Measurements from ENCODE around the gene FAM13A.
"Not testable (repeated sequence)": the region's sequence is repeated elsewhere in the genome, so short reads cannot be mapped to it uniquely, and the experiment has no call there.

The FAM13A gene

DNA sequence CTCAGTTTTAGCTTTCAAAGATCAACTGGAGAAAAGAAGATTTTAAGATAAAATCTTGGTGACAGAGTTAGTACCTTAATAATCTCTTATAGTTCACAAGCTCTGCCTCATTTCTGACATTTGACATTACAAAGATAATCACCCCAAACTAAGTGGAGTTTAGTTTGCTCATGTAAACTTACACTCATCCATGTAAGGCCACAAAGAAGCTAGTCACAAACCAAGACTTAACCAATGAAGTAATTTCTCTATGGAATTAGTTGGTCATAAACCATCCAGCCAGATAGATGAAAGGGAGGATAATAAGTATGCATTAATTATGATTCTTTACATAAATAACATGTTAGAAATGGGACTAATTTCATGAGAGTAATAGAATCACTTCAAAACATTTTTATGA, 159.2 kb downstream of the FAM13A start:
- Histone ChIP-seq H3K9ac (no peak overlapping the region), H3K4me1 (no peaks in the 10 kb centered on the region), H3K9me3 (ENCODE audit: control insufficient read depth, low read length) (no peaks in the 10 kb centered on the region), H3K4me3 (ENCODE audit: low read depth, low read length) (no peak overlapping the region), H3K27me3 (ENCODE audit: control insufficient read depth, insufficient read depth, low read length) (no peaks in the 10 kb centered on the region), H3K36me3 (ENCODE audit: control insufficient read depth, insufficient read depth, low read length) (no peaks in the 10 kb centered on the region), H3K79me2 (peaks cover 2% of the 10 kb centered on the region), H2AFZ (no peak overlapping the region), H3K4me2 (ENCODE audit: low read length) (no peak overlapping the region), H3K27ac (no peak overlapping the region)
- TF ChIP-seq, protein P1, sequence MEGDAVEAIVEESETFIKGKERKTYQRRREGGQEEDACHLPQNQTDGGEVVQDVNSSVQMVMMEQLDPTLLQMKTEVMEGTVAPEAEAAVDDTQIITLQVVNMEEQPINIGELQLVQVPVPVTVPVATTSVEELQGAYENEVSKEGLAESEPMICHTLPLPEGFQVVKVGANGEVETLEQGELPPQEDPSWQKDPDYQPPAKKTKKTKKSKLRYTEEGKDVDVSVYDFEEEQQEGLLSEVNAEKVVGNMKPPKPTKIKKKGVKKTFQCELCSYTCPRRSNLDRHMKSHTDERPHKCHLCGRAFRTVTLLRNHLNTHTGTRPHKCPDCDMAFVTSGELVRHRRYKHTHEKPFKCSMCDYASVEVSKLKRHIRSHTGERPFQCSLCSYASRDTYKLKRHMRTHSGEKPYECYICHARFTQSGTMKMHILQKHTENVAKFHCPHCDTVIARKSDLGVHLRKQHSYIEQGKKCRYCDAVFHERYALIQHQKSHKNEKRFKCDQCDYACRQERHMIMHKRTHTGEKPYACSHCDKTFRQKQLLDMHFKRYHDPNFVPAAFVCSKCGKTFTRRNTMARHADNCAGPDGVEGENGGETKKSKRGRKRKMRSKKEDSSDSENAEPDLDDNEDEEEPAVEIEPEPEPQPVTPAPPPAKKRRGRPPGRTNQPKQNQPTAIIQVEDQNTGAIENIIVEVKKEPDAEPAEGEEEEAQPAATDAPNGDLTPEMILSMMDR (IDR thresholded peaks at IDR 0.05) = no peak

DNA sequence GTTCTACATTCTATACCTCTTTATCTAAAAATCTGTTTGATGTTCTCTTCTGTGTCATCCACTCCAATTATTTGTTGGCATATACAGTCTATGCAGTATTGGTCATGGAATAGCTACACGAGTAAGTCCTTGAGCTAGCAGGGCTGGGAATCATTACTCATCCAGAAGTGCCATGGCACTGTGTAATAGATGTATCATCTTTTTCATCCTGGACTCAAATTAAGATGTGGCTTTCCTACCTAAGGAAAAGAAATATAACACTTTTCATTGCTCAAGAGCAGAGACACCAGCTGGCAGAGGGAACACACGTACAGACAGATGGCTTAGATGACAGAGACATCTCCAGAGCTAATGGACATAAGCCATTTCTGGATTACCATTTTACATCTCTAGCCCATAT, 159.8 kb downstream of the FAM13A start:
- H3K36me3 ChIP-seq (ENCODE audit: control insufficient read depth, insufficient read depth, low read length) = no peaks in the 10 kb centered on the region
- H3K27me3 ChIP-seq (ENCODE audit: control insufficient read depth, insufficient read depth, low read length) = no peaks in the 10 kb centered on the region
- H3K9me3 ChIP-seq (ENCODE audit: control insufficient read depth, low read length) = no peaks in the 10 kb centered on the region
- H2AFZ ChIP-seq = no peak overlapping the region
- TF ChIP-seq, protein P1 (IDR thresholded peaks at IDR 0.05) = no peak
- no peak overlapping the region for H3K4me2 ChIP-seq (ENCODE audit: low read length)
- H3K27ac ChIP-seq = no peak overlapping the region
- no peaks in the 10 kb centered on the region for H3K4me1 ChIP-seq
- no peak overlapping the region for H3K9ac ChIP-seq
- no peak overlapping the region for H3K4me3 ChIP-seq (ENCODE audit: low read depth, low read length)
- H3K79me2 ChIP-seq = peaks cover 2% of the 10 kb centered on the region

DNA sequence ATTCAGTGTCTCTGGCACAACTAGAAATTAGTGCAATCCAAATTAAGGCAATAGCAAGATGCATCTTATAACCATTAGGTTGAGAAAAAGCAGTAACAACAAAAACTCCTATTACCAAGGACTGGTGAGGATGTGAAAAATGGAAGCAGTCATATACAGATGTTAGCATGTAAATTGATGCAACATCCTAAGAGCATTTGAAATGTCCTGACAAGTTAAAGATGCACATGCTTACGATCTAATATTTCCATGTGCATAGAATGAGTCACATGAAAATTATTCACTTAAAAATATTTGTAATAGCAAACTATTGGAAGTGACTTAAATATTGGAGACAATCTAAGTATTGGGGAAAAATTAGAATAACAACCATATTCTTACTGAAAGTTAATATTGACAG, 163.0 kb downstream of the FAM13A start:
- H2AFZ ChIP-seq = no peak overlapping the region
- H3K9me3 ChIP-seq (ENCODE audit: control insufficient read depth, low read length) = no peaks in the 10 kb centered on the region
- no peaks in the 10 kb centered on the region for H3K36me3 ChIP-seq (ENCODE audit: control insufficient read depth, insufficient read depth, low read length)
- H3K9ac ChIP-seq = no peak overlapping the region
- H3K4me2 ChIP-seq (ENCODE audit: low read length) = no peak overlapping the region
- TF ChIP-seq, protein P1 (IDR thresholded peaks at IDR 0.05) = no peak
- no peaks in the 10 kb centered on the region for H3K79me2 ChIP-seq
- H3K4me3 ChIP-seq (ENCODE audit: low read depth, low read length) = no peak overlapping the region
- H3K27ac ChIP-seq = no peak overlapping the region
- H3K27me3 ChIP-seq (ENCODE audit: control insufficient read depth, insufficient read depth, low read length) = no peaks in the 10 kb centered on the region
- peaks cover 3% of the 10 kb centered on the region for H3K4me1 ChIP-seq

GRCh38 chr4:88892646-88893045, 164.3 kb downstream of the FAM13A start:
- Histone ChIP-seq H3K9ac (no peak overlapping the region), H3K4me1 (peaks cover 3% of the 10 kb centered on the region), H3K27me3 (ENCODE audit: control insufficient read depth, insufficient read depth, low read length) (no peaks in the 10 kb centered on the region), H3K9me3 (ENCODE audit: control insufficient read depth, low read length) (no peaks in the 10 kb centered on the region), H3K4me3 (ENCODE audit: low read depth, low read length) (no peak overlapping the region), H3K4me2 (ENCODE audit: low read length) (no peak overlapping the region), H3K36me3 (ENCODE audit: control insufficient read depth, insufficient read depth, low read length) (no peaks in the 10 kb centered on the region), H3K27ac (no peak overlapping the region), H3K79me2 (no peaks in the 10 kb centered on the region), H2AFZ (no peak overlapping the region)
- TF ChIP-seq, protein P1 (IDR thresholded peaks at IDR 0.05) = no peak

DNA sequence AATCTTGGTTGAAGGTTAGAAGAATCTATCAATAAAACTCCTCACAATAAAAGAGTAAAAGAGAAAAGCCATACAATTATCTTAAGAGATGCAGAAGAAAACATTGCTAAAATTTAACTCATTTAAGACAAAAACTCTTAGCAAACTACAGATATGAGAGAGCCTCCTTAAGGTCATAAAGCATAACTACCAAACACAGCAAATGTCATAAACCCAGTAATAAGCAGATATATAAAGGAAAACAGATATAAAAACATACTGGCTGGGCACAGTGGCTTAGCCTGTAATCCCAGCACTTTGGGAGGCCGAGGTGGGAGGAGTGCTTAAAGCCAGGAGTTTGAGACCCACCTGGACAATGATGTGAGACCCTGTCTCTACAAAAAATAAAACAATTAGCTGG, 165.3 kb downstream of the FAM13A start:
- Histone ChIP-seq H3K9ac (no peak overlapping the region), H3K4me1 (peaks cover 3% of the 10 kb centered on the region), H3K36me3 (ENCODE audit: control insufficient read depth, insufficient read depth, low read length) (no peaks in the 10 kb centered on the region), H3K27me3 (ENCODE audit: control insufficient read depth, insufficient read depth, low read length) (no peaks in the 10 kb centered on the region), H3K9me3 (ENCODE audit: control insufficient read depth, low read length) (no peaks in the 10 kb centered on the region), H3K27ac (no peak overlapping the region), H3K4me2 (ENCODE audit: low read length) (no peak overlapping the region), H3K4me3 (ENCODE audit: low read depth, low read length) (no peak overlapping the region), H2AFZ (no peak overlapping the region), H3K79me2 (no peaks in the 10 kb centered on the region)
- TF ChIP-seq, protein P1 (IDR thresholded peaks at IDR 0.05) = no peak

GRCh38 chr4:88887409-88887808, 169.6 kb downstream of the FAM13A start:
- not testable (repeated sequence) for H3K4me3 ChIP-seq (ENCODE audit: low read depth, low read length); H3K79me2 ChIP-seq; H3K36me3 ChIP-seq (ENCODE audit: control insufficient read depth, insufficient read depth, low read length); H3K9ac ChIP-seq; H3K27ac ChIP-seq; H3K27me3 ChIP-seq (ENCODE audit: control insufficient read depth, insufficient read depth, low read length); H3K4me1 ChIP-seq; H3K9me3 ChIP-seq (ENCODE audit: control insufficient read depth, low read length); H3K4me2 ChIP-seq (ENCODE audit: low read length); H2AFZ ChIP-seq
